ENCODE results near the gene PDE11A.

PDE11A gene

GRCh38 chr2:177724398-177725287 is 347.9 kb downstream of the PDE11A start:
- ATAC-seq (replicated peaks; ENCODE audit: extremely low read depth, poor library complexity, severe bottlenecking): no peak
- H3K27ac Mint-ChIP-seq (ENCODE audit: low read depth): no peak overlapping the region

GRCh38 chr2:177723235-177723634 is 349.3 kb downstream of the PDE11A start:
- no peak for ATAC-seq (replicated peaks; ENCODE audit: extremely low read depth, poor library complexity, severe bottlenecking)
- no peaks in the 10 kb centered on the region for H3K4me1 Mint-ChIP-seq
- DNase-seq (ENCODE audit: low spot score in 2 of 2): no peak
- no peak overlapping the region for H3K4me3 Mint-ChIP-seq
- H3K36me3 Mint-ChIP-seq (ENCODE audit: insufficient read depth): no peaks in the 10 kb centered on the region
- H3K9me3 Mint-ChIP-seq: no peaks in the 10 kb centered on the region
- peaks cover 38% of the 10 kb centered on the region for H3K27me3 Mint-ChIP-seq
- H3K27ac Mint-ChIP-seq (ENCODE audit: low read depth): no peak overlapping the region

More at GRCh38 chr2:177724398-177725287, 347.9 kb downstream of the PDE11A start:
- H3K27me3 Mint-ChIP-seq: peaks cover 52% of the 10 kb centered on the region
- no peak for DNase-seq (ENCODE audit: low spot score in 2 of 2)
- H3K36me3 Mint-ChIP-seq (ENCODE audit: insufficient read depth): no peaks in the 10 kb centered on the region
- no peak overlapping the region for H3K4me3 Mint-ChIP-seq
- no peaks in the 10 kb centered on the region for H3K4me1 Mint-ChIP-seq
- no peaks in the 10 kb centered on the region for H3K9me3 Mint-ChIP-seq

GRCh38 chr2:177721818-177722567 is 350.6 kb downstream of the PDE11A start:
- ATAC-seq (replicated peaks; ENCODE audit: extremely low read depth, poor library complexity, severe bottlenecking): no peak
- Mint-ChIP-seq H3K9me3 (no peaks in the 10 kb centered on the region), H3K27me3 (peaks cover 29% of the 10 kb centered on the region), H3K4me3 (no peak overlapping the region), H3K27ac (ENCODE audit: low read depth) (no peak overlapping the region), H3K4me1 (no peaks in the 10 kb centered on the region), H3K36me3 (ENCODE audit: insufficient read depth) (no peaks in the 10 kb centered on the region)
- DNase-seq (ENCODE audit: low spot score in 2 of 2): no peak

GRCh38 chr2:177721087-177721486 is 351.5 kb downstream of the PDE11A start:
- DNase-seq (ENCODE audit: low spot score in 2 of 2) (no peak), ATAC-seq (replicated peaks; ENCODE audit: extremely low read depth, poor library complexity, severe bottlenecking) (no peak)
- no peak overlapping the region for H3K4me3 Mint-ChIP-seq
- H3K4me1 Mint-ChIP-seq: no peaks in the 10 kb centered on the region
- H3K36me3 Mint-ChIP-seq (ENCODE audit: insufficient read depth): no peaks in the 10 kb centered on the region
- no peak overlapping the region for H3K27ac Mint-ChIP-seq (ENCODE audit: low read depth)
- peaks cover 29% of the 10 kb centered on the region for H3K27me3 Mint-ChIP-seq
- no peaks in the 10 kb centered on the region for H3K9me3 Mint-ChIP-seq

GRCh38 chr2:177717831-177718618 is 354.6 kb downstream of the PDE11A start:
- no peak for ATAC-seq (replicated peaks; ENCODE audit: extremely low read depth, poor library complexity, severe bottlenecking)

GRCh38 chr2:177716484-177716883 is 356.1 kb downstream of the PDE11A start:
- H3K4me3 Mint-ChIP-seq: no peak overlapping the region
- H3K27ac Mint-ChIP-seq (ENCODE audit: low read depth): no peak overlapping the region
- ATAC-seq (replicated peaks; ENCODE audit: extremely low read depth, poor library complexity, severe bottlenecking) (no peak), DNase-seq (ENCODE audit: low spot score in 2 of 2) (no peak)
- no peaks in the 10 kb centered on the region for H3K9me3 Mint-ChIP-seq
- no peaks in the 10 kb centered on the region for H3K36me3 Mint-ChIP-seq (ENCODE audit: insufficient read depth)
- peaks cover 26% of the 10 kb centered on the region for H3K27me3 Mint-ChIP-seq
- H3K4me1 Mint-ChIP-seq: no peaks in the 10 kb centered on the region

More at GRCh38 chr2:177717831-177718618, 354.6 kb downstream of the PDE11A start:
- H3K4me3 Mint-ChIP-seq: no peak overlapping the region
- H3K4me1 Mint-ChIP-seq: no peaks in the 10 kb centered on the region
- DNase-seq (ENCODE audit: low spot score in 2 of 2): no peak
- H3K27ac Mint-ChIP-seq (ENCODE audit: low read depth): no peak overlapping the region
- no peaks in the 10 kb centered on the region for H3K36me3 Mint-ChIP-seq (ENCODE audit: insufficient read depth)
- H3K9me3 Mint-ChIP-seq: no peaks in the 10 kb centered on the region
- peaks cover 26% of the 10 kb centered on the region for H3K27me3 Mint-ChIP-seq

- no peak for ATAC-seq (replicated peaks; ENCODE audit: extremely low read depth, poor library complexity, severe bottlenecking)
- no peaks in the 10 kb centered on the region for H3K36me3 Mint-ChIP-seq (ENCODE audit: insufficient read depth)
- DNase-seq (ENCODE audit: low spot score in 2 of 2): no peak
- no peaks in the 10 kb centered on the region for H3K4me1 Mint-ChIP-seq
- H3K9me3 Mint-ChIP-seq: no peaks in the 10 kb centered on the region
- peaks cover 26% of the 10 kb centered on the region for H3K27me3 Mint-ChIP-seq
- no peak overlapping the region for H3K4me3 Mint-ChIP-seq
- H3K27ac Mint-ChIP-seq (ENCODE audit: low read depth): no peak overlapping the region
Measured at GRCh38 chr2:177715771-177716170, 356.8 kb downstream of the PDE11A start.

GRCh38 chr2:177714704-177715103 is 357.9 kb downstream of the PDE11A start:
- Mint-ChIP-seq H3K36me3 (ENCODE audit: insufficient read depth) (no peaks in the 10 kb centered on the region), H3K27ac (ENCODE audit: low read depth) (no peak overlapping the region), H3K9me3 (no peaks in the 10 kb centered on the region), H3K27me3 (peaks cover 26% of the 10 kb centered on the region), H3K4me1 (no peaks in the 10 kb centered on the region), H3K4me3 (no peak overlapping the region)
- no peak for ATAC-seq (replicated peaks; ENCODE audit: extremely low read depth, poor library complexity, severe bottlenecking)
- DNase-seq (ENCODE audit: low spot score in 2 of 2): no peak

GRCh38 chr2:177712462-177712861 is 360.1 kb downstream of the PDE11A start:
- DNase-seq (ENCODE audit: low spot score in 2 of 2) (no peak), ATAC-seq (replicated peaks; ENCODE audit: extremely low read depth, poor library complexity, severe bottlenecking) (no peak)
- Mint-ChIP-seq H3K27ac (ENCODE audit: low read depth) (no peak overlapping the region), H3K27me3 (peaks cover 26% of the 10 kb centered on the region), H3K4me1 (no peaks in the 10 kb centered on the region), H3K36me3 (ENCODE audit: insufficient read depth) (no peaks in the 10 kb centered on the region), H3K4me3 (no peak overlapping the region), H3K9me3 (no peaks in the 10 kb centered on the region)

- Mint-ChIP-seq H3K27me3 (peaks cover 21% of the 10 kb centered on the region), H3K4me1 (no peaks in the 10 kb centered on the region), H3K9me3 (no peaks in the 10 kb centered on the region), H3K4me3 (no peak overlapping the region), H3K27ac (ENCODE audit: low read depth) (no peak overlapping the region), H3K36me3 (ENCODE audit: insufficient read depth) (no peaks in the 10 kb centered on the region)
- DNase-seq (ENCODE audit: low spot score in 2 of 2) (no peak), ATAC-seq (replicated peaks; ENCODE audit: extremely low read depth, poor library complexity, severe bottlenecking) (no peak)
Measured at GRCh38 chr2:177711483-177712265, 360.9 kb downstream of the PDE11A start.

- H3K4me1 Mint-ChIP-seq: no peaks in the 10 kb centered on the region
- no peak overlapping the region for H3K27ac Mint-ChIP-seq (ENCODE audit: low read depth)
- no peaks in the 10 kb centered on the region for H3K36me3 Mint-ChIP-seq (ENCODE audit: insufficient read depth)
- H3K9me3 Mint-ChIP-seq: no peaks in the 10 kb centered on the region
- H3K4me3 Mint-ChIP-seq: no peak overlapping the region
- no peak for ATAC-seq (replicated peaks; ENCODE audit: extremely low read depth, poor library complexity, severe bottlenecking)
- peaks cover 13% of the 10 kb centered on the region for H3K27me3 Mint-ChIP-seq
- no peak for DNase-seq (ENCODE audit: low spot score in 2 of 2)
Measured at GRCh38 chr2:177710889-177711288, 361.7 kb downstream of the PDE11A start.

- DNase-seq (ENCODE audit: low spot score in 2 of 2): no peak
- Mint-ChIP-seq H3K27ac (ENCODE audit: low read depth) (no peak overlapping the region), H3K4me1 (no peaks in the 10 kb centered on the region)
Measured at GRCh38 chr2:177709986-177710401, 362.6 kb downstream of the PDE11A start.

More at GRCh38 chr2:177709986-177710401, 362.6 kb downstream of the PDE11A start:
- Mint-ChIP-seq H3K36me3 (ENCODE audit: insufficient read depth) (no peaks in the 10 kb centered on the region), H3K9me3 (no peaks in the 10 kb centered on the region), H3K27me3 (peaks cover 8% of the 10 kb centered on the region), H3K4me3 (no peak overlapping the region)
- no peak for ATAC-seq (replicated peaks; ENCODE audit: extremely low read depth, poor library complexity, severe bottlenecking)
